A673 (cell line): Measurements from ENCODE around the gene PDCD1.

Experiments
- CTCF ChIP-seq: fragments of 300-800, 200-600 bp; sonication (generic); conservative IDR thresholded peaks from 2 replicates; pipeline ENCODE4 v1.5.1; 2017; ENCODE audit warnings: low read depth, mild to moderate bottlenecking, antibody characterized with exemption, low read length, moderate library complexity, mixed read lengths
- EZH2 ChIP-seq: fragments of 200-600 bp; sonication (generic); IDR thresholded peaks from 2 replicates; pipeline ENCODE4 v1.6.1; 2017; ENCODE audit warnings: borderline replicate concordance, low read depth, mild to moderate bottlenecking, mixed read lengths, antibody characterized with exemption, low read length; ENCODE audit not compliant: poor library complexity, severe bottlenecking

DNA sequence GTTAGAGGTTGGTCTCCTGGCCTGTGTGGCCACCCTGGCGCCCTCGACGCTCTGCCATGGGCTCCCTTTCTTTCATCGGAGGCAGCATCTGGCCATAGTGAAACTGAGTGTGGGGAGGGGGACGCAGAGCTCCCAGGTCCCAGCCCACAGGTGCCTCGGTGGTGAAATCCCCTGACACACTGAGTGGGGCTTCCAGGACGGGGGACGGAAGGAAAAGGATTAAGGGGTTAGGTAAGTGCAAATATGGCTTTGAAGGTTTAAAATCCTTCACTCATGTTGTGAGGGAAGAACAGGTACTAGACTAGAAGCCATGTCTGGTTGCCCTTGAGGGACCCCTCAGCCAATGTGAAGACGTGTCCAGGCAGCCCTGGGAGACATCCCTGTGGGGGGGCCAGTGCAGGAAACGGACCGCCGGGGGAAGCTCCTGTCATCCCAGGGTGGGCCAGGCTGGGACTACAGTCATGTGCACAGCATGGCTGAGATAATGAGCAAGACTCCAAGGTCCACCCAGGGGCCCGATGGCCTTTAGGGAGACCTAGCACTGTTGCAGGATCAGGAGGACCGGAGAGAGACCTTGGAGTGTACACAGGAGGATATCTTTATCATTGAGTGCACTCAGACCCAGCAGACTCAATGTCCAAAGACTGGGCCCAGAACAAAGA is 47.2 kb upstream of the PDCD1 start:
- no peak for TF ChIP-seq CTCF
- no peak for TF ChIP-seq EZH2
